Activated T-cell treated with anti-CD3 and anti-CD28 coated beads for 48 hours (primary cell): ENCODE data around the gene SNX9.
A peak's percentile ranks its signal among the peaks of the same experiment; 100 is the strongest.

Experiments
- DNase-seq: peaks from one replicate; pipeline ENCODE4 v3.0.0-alpha.2; 2020; ENCODE audit warnings: low read depth

The SNX9 gene

DNA sequence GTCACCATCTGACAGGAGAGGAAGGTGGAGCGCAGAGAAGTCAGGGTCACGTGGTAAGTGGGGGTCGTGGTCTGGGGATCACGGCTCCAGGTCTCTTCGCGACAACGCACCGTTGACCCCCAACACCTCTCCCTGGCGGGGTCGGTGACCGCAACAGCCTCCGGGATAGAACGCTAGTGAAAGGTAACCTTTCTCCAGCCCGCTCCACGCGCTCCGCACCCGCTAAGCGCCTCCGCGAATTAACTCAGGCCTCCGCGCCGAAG, 158.0 kb downstream of the SNX9 start:
- no peak for DNase-seq

DNA sequence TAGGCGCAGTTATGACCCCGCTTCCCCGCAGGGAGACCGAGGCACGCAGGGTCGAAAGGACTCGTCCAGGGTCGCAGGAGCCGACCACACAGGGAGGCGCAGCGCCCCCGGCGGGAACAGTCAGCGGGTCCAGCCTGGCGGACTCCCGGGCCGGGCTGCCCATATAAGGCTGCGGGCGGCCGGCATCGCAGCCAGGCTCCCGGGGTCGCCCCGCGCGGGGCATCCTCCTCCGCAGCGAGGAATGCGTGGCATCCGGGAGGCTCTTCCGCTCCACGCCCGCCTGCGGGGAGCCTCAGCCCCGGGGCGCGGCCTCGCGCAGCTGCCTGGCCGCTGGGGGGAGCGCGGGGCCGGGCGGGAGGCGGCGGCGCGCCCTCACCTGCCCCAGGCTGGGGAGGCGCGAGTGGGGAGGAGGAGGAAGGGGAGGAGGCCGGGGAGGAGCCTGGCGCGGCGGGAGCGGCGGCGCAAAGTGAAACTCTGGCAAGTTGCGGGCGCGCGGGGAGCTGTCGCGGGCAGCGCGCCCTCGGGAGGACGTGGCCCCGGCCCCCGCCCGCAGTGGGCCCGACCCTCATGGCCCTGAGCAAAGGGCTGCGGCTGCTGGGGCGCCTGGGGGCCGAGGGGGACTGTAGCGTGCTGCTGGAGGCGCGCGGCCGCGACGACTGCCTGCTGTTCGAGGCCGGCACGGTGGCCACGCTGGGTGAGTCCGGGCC, 158.5 kb downstream of the SNX9 start, which contains the start of gene SYNJ2:
SYNJ2 (plus strand) TSS at position 469 of the 707 bp plus-strand sequence; CDS start at position 568, 99 bp downstream.
- peak; percentile 76 for DNase-seq

DNA sequence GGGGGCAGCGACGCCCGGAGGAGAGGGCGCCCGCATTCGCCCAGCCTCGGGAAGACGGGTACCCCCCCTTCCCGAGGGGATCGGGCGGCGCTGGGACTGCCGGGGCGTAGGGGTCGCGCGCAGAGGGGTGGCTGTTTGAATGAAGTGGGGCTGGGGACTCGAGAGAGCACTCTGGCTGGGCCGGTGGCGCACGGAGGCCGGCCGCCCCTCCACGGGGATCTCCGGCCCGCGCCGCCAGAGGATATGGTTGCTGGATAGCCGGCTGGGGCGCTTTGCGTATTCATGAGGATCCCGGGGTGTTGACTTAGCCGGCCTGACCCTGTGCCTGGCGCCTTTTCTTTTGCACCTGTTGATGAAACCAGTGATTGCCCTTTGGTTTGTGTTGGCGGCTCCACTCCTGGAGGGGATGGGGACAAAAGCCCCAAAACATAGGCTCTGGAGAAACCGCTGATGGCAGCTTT, 159.1 kb downstream of the SNX9 start:
- no peak for DNase-seq

DNA sequence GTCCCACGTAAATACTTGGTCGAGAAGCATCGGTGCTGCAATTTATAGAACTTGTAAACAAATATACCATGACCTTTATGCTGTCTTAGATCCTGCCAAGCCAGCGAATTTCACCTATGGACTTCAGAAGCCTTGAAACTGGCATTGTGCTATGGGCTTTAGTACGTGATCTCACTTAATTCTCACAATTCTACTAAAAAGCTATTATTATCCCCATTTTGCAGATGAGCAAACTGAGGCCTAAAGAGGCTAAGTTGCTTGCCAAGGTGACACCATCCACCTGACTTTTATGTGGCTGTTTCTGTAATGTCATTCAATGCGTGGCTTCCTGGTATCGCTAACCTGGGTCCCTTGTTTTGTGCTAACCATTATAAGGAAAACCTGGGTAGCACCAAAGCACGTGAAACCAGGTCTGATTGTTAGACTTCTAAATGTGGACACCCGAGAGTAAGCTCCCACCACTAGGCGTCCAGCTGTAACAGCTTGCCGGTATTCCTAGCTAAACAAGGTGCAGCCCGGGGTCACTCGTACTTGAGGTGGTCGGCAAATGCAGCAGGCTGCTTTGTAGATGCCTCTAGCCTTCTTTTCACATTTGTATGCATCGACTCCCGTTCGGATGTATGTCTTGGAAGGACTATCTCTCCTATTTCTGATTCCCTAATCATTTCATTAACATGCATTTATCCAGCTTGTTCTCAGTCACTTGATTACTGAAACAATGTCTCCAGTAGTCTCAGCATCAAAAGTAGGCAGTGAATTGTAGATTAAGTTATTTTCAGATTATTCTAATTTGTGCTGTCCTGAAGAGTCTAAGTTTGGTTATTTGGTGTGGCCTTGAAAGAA, 159.7 kb downstream of the SNX9 start:
- DNase-seq, result no peak

DNA sequence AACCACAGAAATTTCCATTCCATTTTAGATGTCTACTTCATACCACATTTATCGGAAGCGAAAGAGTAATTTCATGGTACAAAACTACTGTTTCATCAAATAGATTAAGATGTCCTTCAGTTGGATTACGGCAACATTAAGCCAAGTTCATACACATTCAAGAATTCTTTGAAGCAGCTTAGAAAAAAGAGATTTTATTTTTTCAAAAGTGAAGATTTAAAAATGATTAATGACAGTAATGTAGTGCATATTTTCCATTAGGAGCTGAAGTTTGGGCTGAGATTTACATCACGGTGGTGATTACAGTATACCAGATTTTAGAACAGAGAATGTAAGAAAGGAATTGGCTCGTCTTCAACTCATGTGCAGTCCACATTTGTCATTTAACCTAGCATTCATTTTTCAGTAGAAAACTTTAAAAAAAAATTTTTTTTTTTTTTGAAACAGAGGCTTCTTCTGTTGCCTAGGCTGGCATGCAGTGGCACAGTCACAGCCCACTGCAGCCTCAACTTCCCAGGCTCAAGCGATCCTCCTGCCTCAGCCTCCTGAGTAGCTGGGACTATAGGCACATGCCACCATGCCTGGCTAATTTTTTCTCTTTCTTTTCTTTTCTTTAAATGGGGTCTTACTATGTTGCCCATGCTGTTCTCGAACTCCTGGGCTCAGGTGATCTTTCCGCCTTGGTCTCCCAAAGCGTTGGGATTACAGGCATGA, 160.5 kb downstream of the SNX9 start:
- no peak for DNase-seq

DNA sequence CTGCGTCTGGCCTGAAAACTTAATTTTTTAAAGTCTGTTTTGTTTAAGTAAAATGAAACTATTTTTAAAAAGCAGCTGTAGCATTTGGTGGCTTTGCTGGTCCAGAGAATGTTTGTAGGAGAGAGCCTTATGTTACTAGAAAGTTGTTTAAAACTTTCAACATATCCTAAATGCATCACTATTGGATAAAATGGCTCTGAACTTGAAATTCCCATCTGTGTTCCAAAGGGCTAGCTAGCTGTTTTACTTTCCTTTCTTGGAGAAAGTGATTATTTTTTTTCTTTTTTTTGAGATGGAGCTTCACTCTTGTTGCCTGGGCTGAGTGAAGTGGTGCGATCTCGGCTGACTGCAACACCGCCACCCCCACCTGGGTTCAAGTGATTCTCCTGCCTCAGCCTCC, 161.1 kb downstream of the SNX9 start:
- DNase-seq, result no peak

DNA sequence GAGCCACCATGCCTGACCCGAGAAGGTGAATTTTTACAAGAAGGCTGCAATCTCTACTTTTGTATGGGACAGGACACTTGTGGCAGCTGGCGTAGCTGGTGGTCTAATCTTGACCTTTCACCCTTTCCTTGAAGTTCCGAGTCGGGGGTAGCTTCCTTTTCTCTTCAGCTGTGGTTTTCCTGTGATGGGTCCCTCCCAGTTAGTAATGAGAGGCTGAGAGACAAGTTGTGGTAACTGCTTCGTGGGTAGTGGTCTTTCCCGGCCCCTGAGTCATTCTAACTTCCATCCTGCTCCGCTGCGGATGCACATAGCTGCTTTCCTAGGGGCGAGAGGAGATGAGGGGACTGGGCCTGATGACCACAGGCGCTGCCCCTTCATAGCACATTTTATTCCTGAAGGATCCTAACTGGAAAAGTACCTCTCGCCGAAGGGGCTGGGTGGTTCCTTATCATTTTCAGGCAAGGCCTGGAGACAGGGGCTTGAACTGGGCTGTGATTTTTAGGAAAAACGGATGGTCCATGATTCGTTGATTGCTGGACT, 161.7 kb downstream of the SNX9 start:
- no peak for DNase-seq

DNA sequence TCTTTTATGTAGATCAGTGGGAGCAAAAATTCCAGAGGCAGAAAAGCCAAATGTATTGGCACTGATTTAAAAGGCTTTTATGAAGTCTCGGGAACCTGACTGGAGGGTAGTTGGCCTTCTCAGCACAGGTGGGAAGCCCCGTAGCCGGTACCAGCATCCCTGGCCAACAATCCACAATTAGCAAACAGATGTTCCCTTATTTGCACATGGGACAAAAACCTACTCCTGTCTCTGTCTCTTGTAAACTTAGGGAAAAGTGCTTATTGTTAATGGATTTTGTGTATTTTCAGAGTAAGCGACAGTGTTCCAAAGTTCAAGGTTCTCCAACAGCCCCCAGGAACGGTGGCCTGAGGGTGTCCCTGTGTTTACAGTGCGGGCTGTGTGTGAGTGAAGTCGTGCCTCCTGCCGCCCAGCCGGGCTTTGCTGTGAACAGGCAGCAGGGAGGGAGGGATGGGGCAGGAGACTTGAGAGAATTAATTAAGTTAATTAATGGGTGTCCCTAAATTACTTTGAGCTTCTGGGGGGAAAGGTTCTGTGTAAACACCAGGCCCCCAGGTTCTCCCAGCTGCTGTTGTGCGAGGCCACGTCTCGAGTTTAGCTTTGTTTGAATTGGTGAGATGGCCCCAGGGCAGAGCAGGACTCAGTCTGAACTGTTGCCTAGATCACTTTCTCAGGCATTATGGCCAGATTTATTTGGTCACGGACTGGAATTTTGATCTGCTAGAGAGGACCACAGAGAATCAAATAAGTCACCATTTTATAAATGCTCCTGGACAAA, 162.5 kb downstream of the SNX9 start:
- no peak for DNase-seq

DNA sequence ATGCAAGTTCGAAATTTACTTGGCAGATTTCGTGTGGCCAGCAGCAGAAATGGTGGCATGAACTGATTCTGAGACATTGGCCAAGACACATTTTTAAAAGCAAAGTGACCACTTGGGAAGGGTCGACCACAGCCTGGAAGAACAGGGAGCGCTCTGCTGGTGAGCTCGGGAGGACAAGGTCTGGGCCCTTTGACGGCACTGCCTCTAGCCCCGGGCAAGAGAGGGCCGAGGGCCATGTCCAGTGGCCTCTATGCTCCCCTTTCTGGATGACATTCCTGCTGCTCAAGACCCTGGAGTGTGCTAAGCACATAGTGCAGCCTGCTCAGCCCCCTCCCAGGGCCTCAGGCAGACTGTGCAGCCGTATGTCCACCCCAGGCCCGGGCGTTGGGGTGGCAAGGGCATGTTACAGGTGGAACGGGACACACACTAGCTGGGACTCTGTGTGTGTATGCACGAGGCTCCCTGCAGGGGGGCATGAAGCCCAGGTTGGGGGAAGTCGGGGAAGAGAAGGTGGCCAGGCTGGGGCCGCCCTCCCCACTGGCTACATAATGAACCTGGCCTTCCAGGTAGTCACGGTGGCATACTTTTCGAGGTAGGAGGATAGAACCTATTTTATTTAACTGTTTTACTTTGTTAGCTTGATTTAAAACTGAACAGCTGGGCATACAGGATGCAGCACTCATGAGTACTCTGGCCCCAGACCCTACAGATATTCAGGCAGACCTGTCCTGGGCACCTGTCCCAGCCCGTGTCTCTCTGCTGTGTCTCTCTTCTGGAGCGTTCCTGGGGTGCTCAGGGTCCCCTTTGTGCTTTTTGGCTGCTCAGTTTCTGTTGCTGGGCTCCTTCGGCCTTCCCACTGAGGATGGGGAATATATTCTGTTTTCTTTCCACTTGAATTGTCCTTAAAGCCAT, 165.0 kb downstream of the SNX9 start:
- no peak for DNase-seq

DNA sequence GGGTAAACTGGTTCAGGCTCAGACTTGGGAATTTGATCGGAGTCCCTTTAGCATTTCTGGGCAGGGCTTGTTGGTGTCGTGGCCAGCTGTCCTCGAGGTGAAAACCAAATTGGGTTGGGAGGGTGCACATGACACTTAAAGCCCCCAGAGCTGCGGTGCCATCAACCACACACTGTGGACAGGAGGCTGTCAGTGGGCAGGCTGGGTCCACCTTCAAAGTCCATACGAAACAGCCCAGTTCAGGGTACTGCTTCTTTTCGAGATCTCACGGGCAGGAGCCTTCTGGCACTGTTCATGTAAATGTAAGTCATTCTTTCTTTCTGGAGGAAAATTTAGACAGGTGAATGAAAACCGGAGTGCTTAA, 165.6 kb downstream of the SNX9 start:
- DNase-seq, result no peak

DNA sequence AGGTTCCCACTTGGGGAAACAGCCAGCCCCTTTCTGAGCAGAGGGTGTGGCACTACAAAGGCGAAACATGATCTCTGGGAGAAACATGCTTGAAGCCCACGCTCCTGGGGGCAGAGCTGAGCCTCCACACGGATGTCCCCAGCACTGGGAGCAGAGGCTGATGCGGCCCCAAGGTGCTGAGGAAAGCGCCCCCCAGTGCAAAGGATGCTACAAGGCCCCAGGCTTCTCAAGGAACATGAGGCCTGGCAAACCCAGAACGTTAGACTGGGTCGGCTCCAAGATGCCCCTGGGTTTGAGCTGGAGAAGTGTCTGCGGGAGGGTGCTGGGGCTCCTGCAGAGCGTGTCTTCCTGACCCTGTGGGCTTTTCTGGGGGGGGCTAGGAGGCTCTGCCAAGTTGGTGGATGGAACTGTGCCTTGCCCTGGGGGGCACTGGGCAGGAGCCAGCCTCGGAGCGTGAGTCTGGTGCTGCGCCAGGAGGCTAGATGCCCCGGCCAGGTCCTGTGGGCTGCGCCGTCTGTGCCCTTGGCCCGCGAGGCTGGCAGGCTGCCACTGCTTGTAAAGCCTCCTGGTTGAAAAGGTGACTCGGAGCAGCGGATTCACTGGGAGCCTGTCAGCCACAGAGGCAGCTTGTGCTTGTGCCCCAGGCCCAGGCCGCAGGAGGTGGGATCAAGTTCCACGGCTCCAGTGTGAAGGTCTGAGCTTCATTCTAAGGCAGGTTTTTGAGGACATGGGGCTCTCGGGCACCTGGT, 166.7 kb downstream of the SNX9 start:
- DNase-seq, result no peak

DNA sequence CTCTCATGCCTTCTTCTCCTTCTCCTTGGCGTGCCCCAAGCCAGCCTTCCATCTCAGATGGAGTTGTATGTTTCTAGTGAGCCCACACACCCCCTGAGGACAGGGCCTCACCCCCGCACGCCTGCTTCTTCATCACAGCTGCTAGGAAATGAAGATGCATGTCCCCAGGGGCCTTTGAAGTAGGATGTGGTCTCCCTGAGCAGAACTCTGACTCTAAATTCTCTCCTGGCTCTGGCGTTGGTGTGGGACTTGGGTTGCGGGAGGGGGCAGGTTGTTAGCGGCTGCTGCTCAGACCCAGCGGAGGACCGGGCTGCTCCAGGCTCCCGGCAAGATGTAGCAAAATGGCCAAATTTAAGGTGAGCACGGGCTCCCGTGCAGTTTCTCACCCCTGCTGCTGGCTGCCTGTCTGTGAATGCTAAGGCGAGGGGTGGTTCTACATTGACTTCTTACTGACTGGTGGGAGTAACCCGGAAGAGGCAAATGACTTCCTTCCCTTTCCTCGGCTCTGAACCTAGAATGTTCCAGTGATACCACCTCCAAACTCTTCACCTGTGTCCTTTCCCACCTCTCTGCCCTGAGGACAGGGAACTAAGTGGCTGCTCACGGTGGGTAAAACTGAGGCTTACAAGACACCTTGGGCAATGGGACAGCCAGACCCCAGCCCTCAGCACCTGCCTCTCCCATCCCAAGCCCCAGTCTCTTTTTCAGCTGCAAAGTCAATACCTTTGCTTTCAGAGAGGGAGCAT, 167.4 kb downstream of the SNX9 start:
- DNase-seq, result no peak

DNA sequence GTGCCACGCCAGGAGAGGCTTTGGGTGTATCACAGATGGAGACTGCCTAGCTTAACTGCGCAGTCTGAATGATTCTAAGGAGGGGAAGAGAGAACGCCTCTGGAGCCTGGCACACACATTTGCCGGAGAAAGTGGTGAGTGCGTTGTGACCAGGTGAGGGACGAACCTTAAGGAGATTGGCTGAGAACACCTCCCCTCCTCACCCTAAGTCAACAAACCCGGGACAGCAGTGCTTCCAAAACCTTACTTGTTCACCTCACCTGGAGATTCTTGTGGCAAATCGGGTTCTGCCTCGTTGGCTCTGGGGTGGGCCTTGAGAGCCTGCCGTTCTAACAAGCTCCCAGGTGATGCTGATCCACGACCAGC, 168.0 kb downstream of the SNX9 start:
- no peak for DNase-seq

DNA sequence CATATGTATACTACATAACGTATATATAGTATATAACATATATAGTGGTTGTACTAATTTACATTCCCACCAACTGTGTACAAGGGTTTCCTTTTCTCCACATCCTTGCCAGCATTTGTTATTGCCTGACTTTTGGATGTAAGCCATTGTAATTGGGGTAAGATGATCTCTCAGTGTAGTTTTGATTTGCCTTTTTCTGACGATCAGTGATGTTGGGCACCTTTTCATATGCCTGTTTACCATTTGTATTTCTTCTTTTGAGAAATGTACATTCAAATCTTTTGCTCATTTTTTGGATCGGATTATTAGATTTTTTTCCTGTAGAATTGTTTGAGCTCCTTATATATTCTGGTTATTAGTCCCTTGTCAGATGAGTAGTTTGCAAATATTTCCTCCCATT, 170.0 kb downstream of the SNX9 start:
- no peak for DNase-seq

DNA sequence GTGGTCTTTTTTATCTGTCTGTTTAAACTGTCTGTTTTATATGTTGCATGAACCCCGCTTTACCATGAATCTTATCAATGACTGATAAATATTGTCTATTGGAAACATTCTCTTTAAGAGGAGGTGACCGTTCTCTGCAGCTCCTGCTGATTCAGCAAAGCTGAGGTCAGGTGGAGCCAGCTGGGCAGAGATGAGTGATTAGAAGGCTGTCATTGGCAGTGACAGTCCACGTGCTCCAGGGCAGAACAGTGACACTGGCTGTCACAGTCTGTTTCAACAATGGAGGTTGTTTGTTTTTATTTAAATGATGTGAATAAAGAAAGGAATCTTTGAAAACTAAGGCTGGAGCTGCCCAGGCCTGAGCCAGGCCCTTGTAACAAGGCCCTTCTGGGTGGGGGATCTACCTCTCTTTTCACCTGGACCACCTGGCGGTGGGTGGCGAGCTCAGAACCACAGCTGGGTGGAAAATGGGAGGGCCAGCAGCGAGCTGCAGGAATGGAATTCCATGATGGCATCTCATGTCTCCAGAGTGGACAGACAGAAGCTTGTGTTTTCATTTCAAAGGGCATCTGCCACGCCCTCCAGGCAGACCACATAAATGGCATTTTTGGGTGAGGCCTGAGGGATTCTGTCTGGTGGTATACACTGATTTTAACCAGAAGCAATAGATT, 171.2 kb downstream of the SNX9 start:
- DNase-seq, result no peak
